Activated CD4-positive, alpha-beta memory T cell treated with anti-CD3 and anti-CD28 coated beads, Interleukin-2, amount 10 ng/mL, durations not matched to agents 7 days and 5 days (primary cell): Measurements from ENCODE around the gene ITGA11. TPM values are rescaled to one million over a fixed set of nuclear protein-coding genes. Genes with fewer than 3 reads are reported as not detected.
"Not testable (repeated sequence)": the region's sequence is repeated elsewhere in the genome, so short reads cannot be mapped to it uniquely, and the experiment has no call there.

Source experiments
- CTCF ChIA-PET: fragments of 350-600 bp; sonication (Branson Sonifier 250); formaldehyde crosslinking; loops from one replicate; lab custom pipeline; 2021; ENCODE audit warnings: antibody characterized with exemption, inconsistent platforms; lab: Charles Lee
- POLR2A ChIA-PET: fragments of 350-600 bp; sonication (Branson Sonifier 250); formaldehyde crosslinking; loops from one replicate; lab custom pipeline; 2021; ENCODE audit warnings: antibody characterized with exemption; lab: Charles Lee
- DNase-seq: peaks from one replicate; pipeline ENCODE4 v3.0.0-alpha.2; 2020
- H3K27ac Mint-ChIP-seq: one replicate; pipeline ENCODE4 v1.8.0; 2021; ENCODE audit warnings: mild to moderate bottlenecking, mixed read lengths
- H3K27me3 Mint-ChIP-seq: one replicate; pipeline ENCODE4 v1.8.0; 2021; ENCODE audit warnings: mixed read lengths
- H3K36me3 Mint-ChIP-seq: one replicate; pipeline ENCODE4 v1.8.0; 2021; ENCODE audit warnings: low read depth, mixed read lengths
- H3K4me1 Mint-ChIP-seq: one replicate; pipeline ENCODE4 v1.8.0; 2021; ENCODE audit warnings: mixed read lengths
- H3K4me3 Mint-ChIP-seq: one replicate; pipeline ENCODE4 v1.8.0; 2021; ENCODE audit warnings: mild to moderate bottlenecking, mixed read lengths
- H3K9me3 Mint-ChIP-seq: one replicate; pipeline ENCODE4 v1.8.0; 2021; ENCODE audit warnings: mixed read lengths
- total RNA-seq, 2 experiments: library from RNA; stranded (reverse); gene quantifications; one replicate each; pipeline ENCODE4 v1.2.3, GENCODE V29; 2021

The ITGA11 gene
- total RNA-seq, 2 experiments from 2014 or later, result 0.20 to 0.73 TPM

DNA sequence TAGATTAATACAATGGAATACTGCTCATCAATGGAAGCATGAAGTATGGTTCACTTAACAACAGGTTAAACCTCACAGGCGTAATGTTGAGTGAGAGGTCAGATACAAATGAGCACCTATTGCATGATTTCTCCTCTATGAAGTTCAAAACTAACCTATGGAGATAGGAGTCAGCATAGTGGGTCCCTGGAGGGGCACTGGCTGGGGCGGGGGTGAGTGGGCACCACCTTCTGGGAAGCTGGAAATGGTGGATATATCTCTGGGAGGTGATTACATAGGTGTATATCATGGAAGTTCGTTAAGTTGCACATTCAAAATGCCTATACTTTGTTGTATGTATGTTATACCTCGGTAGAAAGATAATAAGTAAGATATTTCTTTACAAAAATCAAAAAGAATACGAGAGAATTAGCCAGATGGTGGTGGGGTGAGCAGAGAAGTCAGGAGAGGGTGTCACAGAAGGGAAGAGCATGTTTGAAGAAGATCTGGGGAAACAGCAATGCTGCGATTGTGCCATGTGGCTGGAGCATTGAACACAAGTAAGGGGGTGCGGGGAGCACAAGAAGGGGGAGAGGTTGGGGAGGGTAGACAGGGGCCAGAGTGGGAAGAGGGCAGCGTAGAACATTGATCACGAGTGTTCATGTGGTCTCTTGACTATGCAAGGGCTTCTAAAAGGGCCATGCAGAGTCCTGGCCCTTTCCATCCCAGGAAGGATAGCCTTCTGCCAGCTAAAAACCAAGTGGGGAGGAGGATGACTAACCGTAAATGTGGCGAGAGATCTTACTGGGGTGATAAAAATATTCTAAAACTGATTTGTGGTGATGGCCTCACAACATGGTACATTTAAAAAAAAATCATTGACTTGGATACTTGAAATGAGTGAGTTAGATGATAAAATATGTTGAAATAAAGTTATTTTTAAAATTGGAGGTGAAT, 30.2 kb downstream of the ITGA11 start:
- no peaks in the 10 kb centered on the region for H3K36me3 Mint-ChIP-seq
- H3K27me3 Mint-ChIP-seq, result peaks cover 2% of the 10 kb centered on the region
- CTCF ChIA-PET, result no interaction called here
- H3K9me3 Mint-ChIP-seq, result no peaks in the 10 kb centered on the region
- POLR2A ChIA-PET, result no interaction called here
- DNase-seq, result peak; percentile 9
- no peaks in the 10 kb centered on the region for H3K4me1 Mint-ChIP-seq
- H3K27ac Mint-ChIP-seq, result no peak overlapping the region
- no peak overlapping the region for H3K4me3 Mint-ChIP-seq

DNA sequence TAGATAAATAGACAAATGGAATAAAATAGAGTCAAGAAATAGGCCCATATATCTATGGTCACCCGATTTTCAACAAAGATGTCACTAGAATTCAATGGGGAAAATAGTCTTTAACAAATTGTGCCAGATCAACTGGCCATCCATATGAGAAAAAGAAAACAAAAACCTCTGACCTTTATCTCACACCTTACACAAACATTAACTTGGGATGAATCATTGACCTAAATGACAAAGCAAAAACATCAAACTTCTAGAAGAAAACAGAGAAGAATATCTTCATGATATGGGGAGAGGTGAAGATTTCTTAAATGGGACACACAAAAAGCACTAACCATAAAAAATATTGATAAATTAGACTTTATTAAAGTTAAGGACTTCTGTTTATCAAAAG, 31.9 kb downstream of the ITGA11 start:
- no peak for DNase-seq
- no peaks in the 10 kb centered on the region for H3K9me3 Mint-ChIP-seq
- H3K27me3 Mint-ChIP-seq, result peaks cover 9% of the 10 kb centered on the region
- H3K27ac Mint-ChIP-seq, result no peak overlapping the region
- H3K4me1 Mint-ChIP-seq, result no peaks in the 10 kb centered on the region
- H3K4me3 Mint-ChIP-seq, result no peak overlapping the region
- ChIA-PET POLR2A (no interaction called here), CTCF (no interaction called here)
- H3K36me3 Mint-ChIP-seq, result no peaks in the 10 kb centered on the region

DNA sequence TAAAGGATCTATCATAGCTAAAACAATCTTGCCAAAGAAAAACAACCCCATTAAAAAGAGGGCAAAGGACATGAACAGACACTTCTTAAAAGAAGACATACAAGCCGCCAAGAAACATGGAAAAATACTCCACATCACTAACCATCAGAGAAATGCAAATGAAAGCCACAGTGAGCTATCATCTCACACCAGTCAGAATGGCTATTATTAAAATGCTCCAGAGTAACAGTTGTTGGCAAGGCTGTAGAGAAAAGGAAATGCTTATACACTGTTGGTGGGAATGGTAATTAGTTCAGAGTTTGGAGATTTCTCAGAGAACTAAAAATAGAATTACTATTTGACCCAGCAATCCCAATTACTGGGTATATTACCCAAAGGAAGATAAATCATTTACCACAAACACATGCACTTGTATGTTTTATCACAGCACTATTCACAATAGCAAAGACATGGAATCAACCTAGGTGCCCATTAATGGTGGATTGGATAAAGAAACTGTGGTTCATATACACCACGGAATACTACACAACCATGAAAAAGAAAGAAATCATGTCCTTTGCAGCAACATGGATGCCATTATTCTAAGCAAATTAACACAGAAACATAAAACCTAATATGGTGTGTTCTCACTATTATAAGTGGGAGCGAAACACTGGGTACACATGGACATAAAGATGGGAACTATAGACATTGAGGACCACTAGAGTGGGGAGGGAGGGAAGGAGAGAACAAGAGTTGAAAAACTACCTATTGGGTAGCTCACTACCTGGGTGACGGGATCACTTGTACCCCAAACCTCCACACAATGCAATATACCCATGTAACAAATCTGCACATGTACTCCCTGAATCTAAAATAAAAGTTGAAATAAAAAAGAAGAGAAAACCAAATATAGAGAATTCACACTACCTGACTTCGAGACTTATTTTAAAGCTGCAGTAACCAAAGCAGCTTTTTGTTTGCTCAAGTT, 32.6 kb downstream of the ITGA11 start:
- no peaks in the 10 kb centered on the region for H3K9me3 Mint-ChIP-seq
- no peak overlapping the region for H3K4me3 Mint-ChIP-seq
- peaks cover 16% of the 10 kb centered on the region for H3K27me3 Mint-ChIP-seq
- DNase-seq, result peak; percentile 5
- no peaks in the 10 kb centered on the region for H3K36me3 Mint-ChIP-seq
- H3K27ac Mint-ChIP-seq, result no peak overlapping the region
- H3K4me1 Mint-ChIP-seq, result no peaks in the 10 kb centered on the region
- ChIA-PET CTCF (no interaction called here), POLR2A (no interaction called here)

DNA sequence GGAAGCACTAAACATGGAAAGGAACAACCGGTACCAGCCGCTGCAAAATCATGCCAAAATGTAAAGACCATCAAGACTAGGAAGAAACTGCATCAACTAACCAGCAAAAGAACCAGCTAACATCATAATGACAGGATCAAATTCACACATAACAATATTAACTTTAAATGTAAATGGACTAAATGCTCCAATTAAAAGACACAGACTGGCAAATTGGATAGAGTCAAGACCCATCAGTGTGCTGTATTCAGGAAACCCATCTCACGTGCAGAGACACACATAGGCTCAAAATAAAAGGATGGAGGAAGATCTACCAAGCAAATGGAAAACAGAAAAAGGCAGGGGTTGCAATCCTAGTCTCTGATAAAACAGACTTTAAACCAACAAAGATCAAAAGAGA, 34.0 kb downstream of the ITGA11 start:
- DNase-seq, H3K27ac Mint-ChIP-seq, H3K4me3 Mint-ChIP-seq, H3K4me1 Mint-ChIP-seq, H3K36me3 Mint-ChIP-seq, POLR2A ChIA-PET, CTCF ChIA-PET, H3K9me3 Mint-ChIP-seq: not testable (repeated sequence)
- peaks cover 23% of the 10 kb centered on the region for H3K27me3 Mint-ChIP-seq

DNA sequence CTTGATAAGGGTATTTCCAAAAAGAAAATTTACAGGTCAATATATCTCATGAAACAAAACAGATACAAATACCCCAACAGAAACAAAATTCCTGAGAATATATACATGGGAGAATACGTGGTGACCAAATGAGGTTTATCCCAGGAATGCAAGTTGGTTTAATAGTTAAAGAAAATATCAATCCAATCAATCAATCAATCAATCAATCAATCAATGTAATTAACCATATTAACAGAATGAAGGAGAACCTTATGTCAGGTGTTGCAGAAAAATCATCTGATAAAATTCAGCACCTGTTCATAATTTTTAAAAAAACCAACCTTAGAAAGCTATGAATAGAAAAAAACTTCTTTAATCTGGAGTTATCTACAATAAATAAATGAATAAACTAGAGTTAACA, 35.9 kb downstream of the ITGA11 start:
- H3K27me3 Mint-ChIP-seq, result peaks cover 35% of the 10 kb centered on the region
- ChIA-PET POLR2A (no interaction called here), CTCF (no interaction called here)
- H3K4me3 Mint-ChIP-seq, result no peak overlapping the region
- H3K4me1 Mint-ChIP-seq, result peaks cover 10% of the 10 kb centered on the region
- no peak overlapping the region for H3K27ac Mint-ChIP-seq
- H3K36me3 Mint-ChIP-seq, result no peaks in the 10 kb centered on the region
- no peak for DNase-seq
- peaks cover 5% of the 10 kb centered on the region for H3K9me3 Mint-ChIP-seq

DNA sequence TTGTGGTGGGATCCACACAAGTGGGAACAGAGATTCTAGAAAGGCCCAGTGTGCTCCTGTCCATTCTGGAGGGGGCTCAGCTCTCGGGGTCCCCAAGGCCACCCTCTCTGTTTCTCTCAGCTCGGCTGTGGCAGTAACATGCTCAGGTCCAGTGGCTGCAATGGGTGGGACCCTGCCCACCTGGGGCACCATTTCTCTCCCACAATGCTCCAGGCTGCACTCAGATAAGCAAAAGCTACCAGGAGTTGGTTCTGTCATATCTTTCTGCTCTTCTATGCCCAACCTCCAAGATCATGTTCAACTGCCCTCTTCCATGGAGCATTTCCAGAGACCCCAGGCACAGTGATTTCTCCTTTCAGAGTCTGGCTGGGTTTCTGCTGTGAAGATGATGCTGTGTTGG, 40.8 kb downstream of the ITGA11 start:
- POLR2A ChIA-PET, result interaction anchor here (0.9 to 2.5 kb wide), 2 partner anchors 38 to 114 kb away, joined by 3 to 12 read pairs; partner anchors contain the start of gene FEM1B
- Mint-ChIP-seq H3K27me3 (peaks cover 33% of the 10 kb centered on the region), H3K4me1 (peaks cover 25% of the 10 kb centered on the region), H3K36me3 (no peaks in the 10 kb centered on the region), H3K9me3 (peaks cover 5% of the 10 kb centered on the region), H3K27ac (no peak overlapping the region), H3K4me3 (no peak overlapping the region)
- no peak for DNase-seq
- CTCF ChIA-PET, result interaction anchor here (1.9 to 2.2 kb wide), 2 partner anchors 12 to 85 kb away, joined by 5 to 11 read pairs; no protein-coding TSS in a partner anchor

DNA sequence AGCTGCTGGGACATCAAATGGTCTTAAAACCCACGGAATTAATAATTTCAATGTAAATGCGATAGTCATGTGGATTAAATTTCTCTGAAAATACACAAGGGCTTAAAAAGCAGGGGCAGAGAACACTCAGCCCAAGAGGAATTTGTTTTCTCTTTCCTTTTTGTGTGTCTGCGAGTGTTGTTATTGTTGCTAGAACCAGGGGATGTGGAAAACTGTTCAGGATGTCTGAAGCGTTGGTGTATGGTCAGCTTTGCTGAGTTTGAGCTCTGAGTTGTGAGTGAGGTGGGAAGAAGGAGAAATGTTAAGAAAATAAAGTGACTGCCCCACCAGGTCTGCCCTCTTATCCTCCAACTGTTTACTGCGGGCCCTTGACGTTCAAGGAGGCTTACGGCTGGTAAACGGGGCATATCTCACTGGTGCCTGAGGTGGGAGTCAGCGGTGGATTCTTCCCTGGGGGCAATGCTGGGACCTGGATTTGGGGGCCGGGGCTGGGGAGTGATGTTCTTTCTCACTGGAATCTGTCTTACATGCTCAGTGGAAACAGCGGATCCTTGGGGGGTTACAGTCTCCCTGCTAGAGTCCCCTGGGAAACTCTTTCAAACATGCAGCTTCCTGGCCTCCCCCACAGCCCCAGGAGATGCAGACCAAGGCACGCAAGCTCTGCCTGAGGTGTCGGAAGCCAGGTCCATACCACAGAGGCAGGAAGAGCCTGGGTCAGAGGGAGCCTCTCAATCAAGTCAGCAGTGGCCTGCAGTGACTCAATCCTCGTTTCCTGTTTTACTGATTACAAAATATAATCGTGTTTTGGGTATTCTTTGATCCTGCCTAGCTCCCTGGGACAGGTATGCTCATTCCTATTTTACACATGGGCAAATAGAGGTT, 41.8 kb downstream of the ITGA11 start:
- Mint-ChIP-seq H3K27me3 (peaks cover 27% of the 10 kb centered on the region), H3K36me3 (no peaks in the 10 kb centered on the region), H3K4me1 (peaks cover 25% of the 10 kb centered on the region), H3K27ac (peak overlapping the region; percentile 51), H3K4me3 (no peak overlapping the region), H3K9me3 (peaks cover 5% of the 10 kb centered on the region)
- CTCF ChIA-PET, result interaction anchor here (1.1 to 2.2 kb wide), 3 partner anchors 11 to 148 kb away, joined by 3 to 11 read pairs (median 5); no protein-coding TSS in a partner anchor
- peak; percentile 68 for DNase-seq
- POLR2A ChIA-PET, result interaction anchor here (0.7 to 2.5 kb wide), 3 partner anchors 38 to 183 kb away, joined by 3 to 12 read pairs (median 3); partner anchors contain the start of gene FEM1B

DNA sequence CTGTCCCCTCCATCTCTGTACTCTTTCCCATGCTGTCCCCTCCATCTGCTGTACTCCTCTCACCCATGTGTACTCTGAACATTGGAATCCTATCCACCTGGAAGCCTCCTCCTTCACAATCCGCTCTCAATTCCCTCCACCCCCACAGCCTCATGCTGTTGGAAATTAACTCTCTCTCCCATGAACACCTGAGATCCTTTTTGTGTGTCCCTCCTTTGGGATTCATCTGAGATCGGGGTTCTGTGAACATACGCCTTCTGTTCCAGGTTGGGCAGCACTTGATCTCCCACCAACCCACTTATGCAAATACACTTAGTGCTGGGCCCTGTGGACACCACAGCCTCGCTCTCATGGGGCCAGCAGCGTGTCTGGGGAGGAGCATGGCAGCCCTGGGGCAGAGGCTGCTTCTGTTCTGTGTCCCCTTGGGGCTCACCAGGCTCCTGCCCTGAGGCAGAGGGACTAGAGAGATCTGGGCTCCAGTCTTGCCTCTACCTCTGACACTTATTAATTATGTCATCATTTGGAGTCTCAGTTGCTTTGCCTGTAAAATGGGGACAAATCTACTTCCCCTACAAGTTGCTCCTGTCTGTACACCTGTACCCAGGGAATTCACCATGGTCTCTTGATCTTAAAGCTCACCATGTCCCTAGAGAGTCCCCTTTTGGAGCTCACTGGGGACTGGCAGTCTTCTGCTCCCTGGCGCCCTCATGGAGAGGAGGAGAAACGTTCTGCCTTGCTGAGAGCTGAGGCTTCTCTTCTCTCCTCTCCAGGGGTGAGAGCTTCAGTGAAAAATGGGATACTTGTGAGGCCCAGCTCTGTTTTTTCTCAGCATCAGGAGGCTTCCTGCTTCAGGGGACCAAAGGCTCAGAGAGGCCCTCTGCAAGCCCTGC, 42.7 kb downstream of the ITGA11 start:
- CTCF ChIA-PET, result interaction anchor here (1.1 to 2.2 kb wide), 3 partner anchors 10 to 149 kb away, joined by 3 to 11 read pairs (median 5); no protein-coding TSS in a partner anchor
- Mint-ChIP-seq H3K27me3 (peaks cover 22% of the 10 kb centered on the region), H3K4me1 (peaks cover 25% of the 10 kb centered on the region), H3K27ac (peak overlapping the region; percentile 51), H3K4me3 (no peak overlapping the region), H3K36me3 (no peaks in the 10 kb centered on the region), H3K9me3 (peaks cover 5% of the 10 kb centered on the region)
- DNase-seq, result peak; percentile 16
- POLR2A ChIA-PET, result interaction anchor here (0.7 to 2.5 kb wide), 2 partner anchors 112 to 182 kb away, joined by 3 to 12 read pairs; partner anchors contain the start of gene FEM1B

DNA sequence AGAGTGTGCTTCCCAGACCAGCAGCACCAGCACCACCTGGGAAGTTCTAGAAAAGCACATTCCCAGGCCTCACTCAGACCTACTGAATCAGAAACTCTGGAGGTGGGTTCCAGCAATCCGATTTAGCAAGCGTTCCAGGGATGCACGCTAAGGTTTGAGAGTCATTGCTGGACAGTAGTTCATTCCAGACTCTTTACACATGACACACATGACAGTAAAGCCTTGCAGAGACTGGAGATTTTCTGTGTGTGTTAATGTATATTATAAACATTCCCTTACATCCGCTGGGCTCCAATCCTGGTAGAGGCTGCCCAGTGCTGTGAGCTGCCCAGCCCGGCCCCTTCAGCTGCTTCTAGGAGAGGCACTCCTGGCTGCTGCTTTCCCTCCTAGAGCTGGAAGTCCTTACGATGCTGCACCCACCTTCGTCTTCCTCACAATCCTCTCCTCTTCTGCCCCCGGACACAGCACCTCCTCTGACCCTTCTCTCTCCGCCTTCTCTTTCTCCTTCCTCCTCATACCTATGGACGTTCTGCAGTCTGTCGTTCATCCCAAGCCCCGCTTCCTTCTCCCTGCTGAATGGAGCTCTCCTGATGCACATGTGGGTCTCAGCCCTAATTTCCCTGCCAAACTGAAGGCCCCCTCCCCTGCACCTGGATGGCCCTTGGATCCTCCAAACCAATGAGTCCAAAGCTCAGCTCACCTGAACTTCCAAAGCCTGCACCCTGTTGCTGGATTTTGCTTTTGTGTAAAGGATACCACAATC, 44.4 kb downstream of the ITGA11 start:
- peaks cover 5% of the 10 kb centered on the region for H3K9me3 Mint-ChIP-seq
- H3K4me1 Mint-ChIP-seq, result peaks cover 25% of the 10 kb centered on the region
- POLR2A ChIA-PET, result interaction anchor here (1.0 kb wide), 1 partner anchor 81 kb away, joined by 3 read pairs; no protein-coding TSS in a partner anchor
- CTCF ChIA-PET, result interaction anchor here (1.6 kb wide), 1 partner anchor 81 kb away, joined by 8 read pairs; no protein-coding TSS in a partner anchor
- peaks cover 11% of the 10 kb centered on the region for H3K27me3 Mint-ChIP-seq
- H3K36me3 Mint-ChIP-seq, result no peaks in the 10 kb centered on the region
- H3K4me3 Mint-ChIP-seq, result no peak overlapping the region
- peak; percentile 2 for DNase-seq
- H3K27ac Mint-ChIP-seq, result no peak overlapping the region

DNA sequence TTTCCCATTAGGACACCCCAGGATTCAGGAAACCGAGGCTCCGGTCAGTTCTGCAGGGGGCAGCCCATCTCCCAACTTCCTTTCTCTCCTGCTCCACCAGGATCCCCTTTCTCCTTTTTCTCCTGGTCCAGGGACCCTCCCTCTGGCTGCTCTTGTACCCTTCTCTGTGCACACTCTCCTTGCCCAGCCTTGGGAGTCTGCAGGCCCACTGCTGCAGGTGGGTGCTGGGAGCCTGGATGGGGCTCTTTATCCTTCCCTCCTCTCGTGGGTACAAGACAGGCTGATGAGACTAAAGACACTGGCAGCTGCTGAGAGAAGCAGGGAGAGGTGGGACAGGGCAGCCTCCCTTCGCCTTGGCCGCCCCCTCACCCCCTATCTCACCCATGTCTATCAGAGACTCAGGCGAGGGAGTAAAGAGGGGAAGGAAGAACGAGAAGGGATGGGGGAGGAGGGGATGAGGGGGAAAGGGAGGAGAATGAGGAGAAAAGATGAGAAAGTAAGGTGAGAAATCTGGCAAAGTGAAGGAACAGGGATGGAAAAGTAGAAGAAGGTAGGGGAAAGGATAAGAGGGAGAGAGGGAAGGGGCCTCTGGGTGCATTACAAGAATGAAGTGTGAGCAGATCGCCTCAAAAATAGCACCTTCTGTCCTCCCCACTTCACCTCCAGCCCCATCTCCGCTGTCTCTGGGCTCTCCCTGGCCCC, 45.2 kb downstream of the ITGA11 start:
- no peak overlapping the region for H3K4me3 Mint-ChIP-seq
- no peak overlapping the region for H3K27ac Mint-ChIP-seq
- ChIA-PET CTCF (interaction anchor here (1.6 to 1.8 kb wide), 2 partner anchors 80 to 134 kb away, joined by 4 to 8 read pairs; no protein-coding TSS in a partner anchor), POLR2A (no interaction called here)
- no peak for DNase-seq
- peaks cover 20% of the 10 kb centered on the region for H3K4me1 Mint-ChIP-seq
- H3K9me3 Mint-ChIP-seq, result peaks cover under 1% of the 10 kb centered on the region
- H3K27me3 Mint-ChIP-seq, result peaks cover 4% of the 10 kb centered on the region
- H3K36me3 Mint-ChIP-seq, result no peaks in the 10 kb centered on the region
